Suprapubic skin (tissue), 4 donors: ENCODE measurements around the gene SMIM24. TPM values are rescaled to one million over a fixed set of nuclear protein-coding genes. Genes with fewer than 3 reads are reported as not detected.

Experiments
- DNase-seq, 2 donors: peaks; one replicate each; pipeline ENCODE4 v3.0.0-alpha.2; 2019; ENCODE audit warnings: low spot score in 2 of 2
- H3K27ac ChIP-seq: fragments of 200-600 bp; sonication (generic); one replicate; pipeline ENCODE4 v1.5.1; 2019
- H3K27me3 ChIP-seq: fragments of 200-600 bp; sonication (generic); one replicate; pipeline ENCODE4 v1.5.1; 2019
- H3K36me3 ChIP-seq: fragments of 200-600 bp; sonication (generic); one replicate; pipeline ENCODE4 v1.5.1; 2019
- H3K4me1 ChIP-seq: fragments of 200-600 bp; sonication (generic); one replicate; pipeline ENCODE4 v1.5.1; 2019
- H3K4me3 ChIP-seq: fragments of 200-600 bp; sonication (generic); one replicate; pipeline ENCODE4 v1.5.1; 2019; ENCODE audit warnings: mild to moderate bottlenecking
- H3K9me3 ChIP-seq: fragments of 200-600 bp; sonication (generic); one replicate; pipeline ENCODE4 v1.5.1; 2019
- EP300 ChIP-seq: sonication (generic); formaldehyde crosslinking; IDR thresholded peaks from one replicate; pipeline ENCODE4 v1.6.1; 2017; ENCODE audit warnings: antibody characterized with exemption
- POLR2A ChIP-seq, 2 donors: fragments of 450-650 bp; IDR thresholded peaks; one replicate each; pipeline ENCODE4 v1.6.1; 2017; ENCODE audit warnings: antibody characterized with exemption in 2 of 2, mild to moderate bottlenecking in 2 of 2, moderate library complexity in 2 of 2
- POLR2AphosphoS5 ChIP-seq, 3 donors: sonication (generic); formaldehyde crosslinking; IDR thresholded peaks; one replicate each; pipeline ENCODE4 v1.6.1; 2017; ENCODE audit warnings: antibody characterized with exemption in 3 of 3
- WGBS: methylation state at CpG from one replicate; pipeline ENCODE4 v1.1.5; 2018; 5-methylcytosine and 5-hydroxymethylcytosine counted together
- total RNA-seq, 4 donors: library from RNA; depleted of rRNA; stranded (reverse); fragments of >200 nt; gene quantifications; one replicate each; pipeline ENCODE4 v1.1.0, GENCODE V29; 2016
- TF ChIP-seq, protein P1 (sequence below), 2 donors: fragments of 200-600 bp in 1 of 2; fragments of 450-650 bp in 1 of 2; sonication (generic) in 1 of 2; IDR thresholded peaks; one replicate each; pipeline ENCODE4 v1.5.1; 2016 to 2019; ENCODE audit warnings: antibody characterized with exemption in 2 of 2, mild to moderate bottlenecking in 1 of 2, moderate library complexity in 1 of 2

The SMIM24 gene
- total RNA-seq, 4 donors from 2014 or later: 2.1 TPM; not detected in 3

DNA sequence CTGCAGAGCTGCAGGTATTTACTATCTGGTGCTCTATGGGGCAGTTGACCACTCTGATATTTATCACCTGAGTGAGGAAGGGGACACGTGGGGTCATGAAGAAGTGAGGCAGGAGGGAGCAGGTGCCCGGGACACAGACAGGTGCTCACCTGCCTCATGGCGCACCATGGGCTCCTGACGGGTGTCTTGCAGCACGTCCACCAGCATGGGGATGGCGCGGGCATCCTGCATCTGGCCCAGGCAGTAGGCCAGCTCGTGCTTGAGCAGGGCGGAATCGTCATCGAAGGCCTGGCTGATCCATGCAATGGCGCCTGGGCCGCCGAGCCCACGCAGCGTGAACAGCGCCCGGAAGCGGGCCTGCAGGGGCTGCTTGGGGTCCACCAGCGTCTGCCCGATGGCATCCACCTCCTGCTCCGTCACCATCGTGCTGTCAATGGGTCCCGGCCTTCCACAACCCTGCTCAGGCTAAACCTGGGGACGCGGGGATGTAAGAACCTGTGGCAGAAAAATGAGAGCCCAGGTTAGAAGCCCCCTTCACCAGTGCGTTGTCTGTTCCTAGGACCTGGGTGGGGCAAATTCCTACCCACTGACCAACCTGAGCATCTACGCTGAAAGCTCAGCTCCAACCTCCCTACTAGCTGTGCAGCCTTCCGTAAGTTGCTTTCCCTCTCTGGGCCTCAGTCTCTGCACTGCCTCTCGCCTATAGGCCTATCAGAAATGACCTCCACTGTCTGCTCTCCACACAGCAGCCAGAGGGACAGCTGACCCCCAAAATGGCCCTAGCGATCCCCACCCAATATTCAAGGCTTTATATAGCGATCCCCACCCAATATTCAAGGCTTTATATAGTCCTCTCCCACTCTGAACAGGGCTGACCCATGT lies 16.3 kb upstream of the SMIM24 start:
- WGBS: 94% methylated on average over 18 of the region's 32 CpGs
- TF ChIP-seq, protein P1, sequence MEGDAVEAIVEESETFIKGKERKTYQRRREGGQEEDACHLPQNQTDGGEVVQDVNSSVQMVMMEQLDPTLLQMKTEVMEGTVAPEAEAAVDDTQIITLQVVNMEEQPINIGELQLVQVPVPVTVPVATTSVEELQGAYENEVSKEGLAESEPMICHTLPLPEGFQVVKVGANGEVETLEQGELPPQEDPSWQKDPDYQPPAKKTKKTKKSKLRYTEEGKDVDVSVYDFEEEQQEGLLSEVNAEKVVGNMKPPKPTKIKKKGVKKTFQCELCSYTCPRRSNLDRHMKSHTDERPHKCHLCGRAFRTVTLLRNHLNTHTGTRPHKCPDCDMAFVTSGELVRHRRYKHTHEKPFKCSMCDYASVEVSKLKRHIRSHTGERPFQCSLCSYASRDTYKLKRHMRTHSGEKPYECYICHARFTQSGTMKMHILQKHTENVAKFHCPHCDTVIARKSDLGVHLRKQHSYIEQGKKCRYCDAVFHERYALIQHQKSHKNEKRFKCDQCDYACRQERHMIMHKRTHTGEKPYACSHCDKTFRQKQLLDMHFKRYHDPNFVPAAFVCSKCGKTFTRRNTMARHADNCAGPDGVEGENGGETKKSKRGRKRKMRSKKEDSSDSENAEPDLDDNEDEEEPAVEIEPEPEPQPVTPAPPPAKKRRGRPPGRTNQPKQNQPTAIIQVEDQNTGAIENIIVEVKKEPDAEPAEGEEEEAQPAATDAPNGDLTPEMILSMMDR (IDR thresholded peaks at IDR 0.05): no peak
- TF ChIP-seq POLR2A (IDR thresholded peaks at IDR 0.05) (no peak), POLR2AphosphoS5 (IDR thresholded peaks at IDR 0.05) (no peak)
- Histone ChIP-seq H3K36me3 (peaks cover 52% of the 10 kb centered on the region), H3K27me3 (no peaks in the 10 kb centered on the region), H3K4me3 (no peak overlapping the region), H3K9me3 (no peaks in the 10 kb centered on the region), H3K27ac (no peak overlapping the region), H3K4me1 (peaks cover 20% of the 10 kb centered on the region)
- DNase-seq: no peak

DNA sequence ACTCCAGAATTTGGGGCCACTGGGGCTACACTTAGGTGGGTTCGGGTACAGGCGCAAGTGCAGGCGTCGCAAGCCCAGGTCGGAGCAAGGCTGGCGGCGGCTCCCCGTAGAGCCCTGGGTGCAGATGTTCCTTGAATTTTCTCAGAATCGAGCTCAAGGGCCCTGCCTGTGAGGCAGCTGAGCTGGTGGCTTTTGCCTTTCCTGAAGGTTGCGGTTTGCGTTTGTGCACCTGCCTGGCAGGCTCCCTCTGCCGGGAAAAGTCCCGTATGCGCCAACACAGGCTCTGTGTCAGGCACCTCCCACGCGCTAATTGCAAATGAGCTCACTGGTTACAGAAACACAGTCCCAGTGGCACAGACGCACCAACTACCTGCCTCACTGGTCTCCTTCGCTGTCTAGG lies 14.2 kb upstream of the SMIM24 start:
- Histone ChIP-seq H3K27me3 (no peaks in the 10 kb centered on the region), H3K4me1 (peaks cover 10% of the 10 kb centered on the region), H3K9me3 (no peaks in the 10 kb centered on the region), H3K27ac (no peak overlapping the region), H3K36me3 (peaks cover 64% of the 10 kb centered on the region), H3K4me3 (no peak overlapping the region)
- no peak for DNase-seq
- no peak for TF ChIP-seq POLR2AphosphoS5 (IDR thresholded peaks at IDR 0.05)
- TF ChIP-seq EP300: no peak
- no peak for TF ChIP-seq POLR2A (IDR thresholded peaks at IDR 0.05)
- TF ChIP-seq, protein P1 (IDR thresholded peaks at IDR 0.05): no peak
- WGBS: 83% methylated on average over 18 of the region's 18 CpGs

DNA sequence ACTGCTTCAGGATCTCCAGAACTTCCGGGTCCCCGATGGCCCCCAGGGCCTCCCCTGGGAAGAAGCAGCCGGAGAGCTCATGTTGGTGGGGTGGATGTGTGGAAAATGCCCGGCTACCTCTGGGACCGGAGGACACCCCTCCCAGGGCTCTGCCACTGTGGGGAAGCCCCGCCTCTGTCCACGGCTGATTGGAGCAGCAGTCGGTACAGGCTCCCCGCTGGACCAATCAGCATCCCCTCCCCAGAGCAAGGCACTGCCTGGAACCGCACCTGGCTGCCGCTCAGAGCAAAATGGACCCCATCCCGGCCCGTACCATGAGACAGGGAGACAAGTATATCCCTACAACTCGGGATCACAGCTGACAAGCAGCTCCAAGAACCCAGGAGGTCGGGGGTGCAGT lies 13.7 kb upstream of the SMIM24 start:
- 86% methylated on average over 1 of the region's 15 CpGs for WGBS

DNA sequence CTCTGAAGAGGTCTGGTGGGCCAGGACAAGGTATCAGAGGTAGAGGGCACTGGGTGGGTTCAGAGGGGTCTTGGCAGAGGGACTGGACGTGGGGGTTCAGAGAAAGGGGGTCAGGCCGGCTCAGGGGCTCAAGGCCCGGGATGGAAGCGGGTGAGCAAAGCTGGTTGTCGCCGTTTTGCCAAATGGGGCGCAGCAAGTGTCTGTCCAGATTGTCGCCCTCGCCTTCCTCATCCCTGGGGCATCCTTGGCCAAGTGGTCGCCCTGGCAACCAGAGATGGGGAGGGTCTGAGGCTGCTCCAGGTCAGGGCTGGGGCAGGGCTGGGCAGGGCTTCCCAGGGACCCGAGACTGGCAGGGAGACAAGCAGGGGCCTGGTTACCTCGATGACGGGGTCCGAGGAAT lies 13.3 kb upstream of the SMIM24 start:
- H3K36me3 ChIP-seq: peaks cover 64% of the 10 kb centered on the region
- H3K4me1 ChIP-seq: peaks cover 6% of the 10 kb centered on the region
- no peak overlapping the region for H3K4me3 ChIP-seq
- no peaks in the 10 kb centered on the region for H3K27me3 ChIP-seq
- no peak overlapping the region for H3K27ac ChIP-seq
- DNase-seq: no peak
- no peaks in the 10 kb centered on the region for H3K9me3 ChIP-seq
- WGBS: 95% methylated on average over 7 of the region's 14 CpGs
- TF ChIP-seq POLR2AphosphoS5 (IDR thresholded peaks at IDR 0.05) (no peak), POLR2A (IDR thresholded peaks at IDR 0.05) (no peak)
- TF ChIP-seq, protein P1 (IDR thresholded peaks at IDR 0.05): no peak

More for the DNA sequence above, 13.7 kb upstream of the SMIM24 start:
- Histone ChIP-seq H3K4me1 (peaks cover 6% of the 10 kb centered on the region), H3K27me3 (no peaks in the 10 kb centered on the region), H3K9me3 (no peaks in the 10 kb centered on the region), H3K36me3 (peaks cover 64% of the 10 kb centered on the region), H3K27ac (no peak overlapping the region), H3K4me3 (no peak overlapping the region)
- no peak for DNase-seq
- no peak for TF ChIP-seq POLR2AphosphoS5 (IDR thresholded peaks at IDR 0.05)
- TF ChIP-seq, protein P1 (IDR thresholded peaks at IDR 0.05): no peak
- TF ChIP-seq EP300: no peak
- no peak for TF ChIP-seq POLR2A (IDR thresholded peaks at IDR 0.05)

DNA sequence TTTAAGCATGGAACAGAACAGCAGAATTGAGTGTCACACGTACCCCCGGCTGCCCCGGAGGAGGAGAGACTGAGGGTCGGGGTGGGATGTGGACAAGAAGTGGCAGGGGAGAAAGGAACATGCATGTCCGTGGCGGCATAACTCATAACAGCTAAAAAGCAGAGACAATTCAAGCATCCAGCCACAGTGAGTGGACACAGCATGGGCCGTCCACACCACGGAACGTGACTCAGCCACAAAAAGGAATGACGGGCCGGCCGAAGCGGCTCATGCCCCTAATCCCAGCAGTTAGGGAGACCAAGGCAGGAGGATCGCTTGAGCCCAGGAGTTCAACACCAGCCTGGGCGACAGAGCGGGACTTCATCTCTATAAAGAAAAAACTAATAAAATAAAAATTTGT lies 12.6 kb upstream of the SMIM24 start:
- WGBS: 93% methylated on average over 16 of the region's 16 CpGs
- TF ChIP-seq, protein P1 (IDR thresholded peaks at IDR 0.05): no peak
- TF ChIP-seq POLR2A (IDR thresholded peaks at IDR 0.05) (no peak), EP300 (no peak), POLR2AphosphoS5 (IDR thresholded peaks at IDR 0.05) (no peak)

More for the DNA sequence above, 12.6 kb upstream of the SMIM24 start:
- no peak for DNase-seq
- Histone ChIP-seq H3K4me3 (no peak overlapping the region), H3K27me3 (no peaks in the 10 kb centered on the region), H3K36me3 (peaks cover 64% of the 10 kb centered on the region), H3K9me3 (no peaks in the 10 kb centered on the region), H3K4me1 (peaks cover 6% of the 10 kb centered on the region), H3K27ac (no peak overlapping the region)
